Measurements from ENCODE around the gene GLT1D1.

GLT1D1 gene

GRCh38 chr12:128859311-128859710 is 6.0 kb downstream of the GLT1D1 start:
- no peaks in the 10 kb centered on the region for H3K36me3 Mint-ChIP-seq
- no peaks in the 10 kb centered on the region for H3K9me3 Mint-ChIP-seq (ENCODE audit: low read depth)
- H3K27ac Mint-ChIP-seq = no peak overlapping the region
- no peak overlapping the region for H3K4me3 Mint-ChIP-seq
- H3K4me1 Mint-ChIP-seq (ENCODE audit: low read depth) = no peaks in the 10 kb centered on the region
- H3K27me3 Mint-ChIP-seq = peaks cover 13% of the 10 kb centered on the region

DNA sequence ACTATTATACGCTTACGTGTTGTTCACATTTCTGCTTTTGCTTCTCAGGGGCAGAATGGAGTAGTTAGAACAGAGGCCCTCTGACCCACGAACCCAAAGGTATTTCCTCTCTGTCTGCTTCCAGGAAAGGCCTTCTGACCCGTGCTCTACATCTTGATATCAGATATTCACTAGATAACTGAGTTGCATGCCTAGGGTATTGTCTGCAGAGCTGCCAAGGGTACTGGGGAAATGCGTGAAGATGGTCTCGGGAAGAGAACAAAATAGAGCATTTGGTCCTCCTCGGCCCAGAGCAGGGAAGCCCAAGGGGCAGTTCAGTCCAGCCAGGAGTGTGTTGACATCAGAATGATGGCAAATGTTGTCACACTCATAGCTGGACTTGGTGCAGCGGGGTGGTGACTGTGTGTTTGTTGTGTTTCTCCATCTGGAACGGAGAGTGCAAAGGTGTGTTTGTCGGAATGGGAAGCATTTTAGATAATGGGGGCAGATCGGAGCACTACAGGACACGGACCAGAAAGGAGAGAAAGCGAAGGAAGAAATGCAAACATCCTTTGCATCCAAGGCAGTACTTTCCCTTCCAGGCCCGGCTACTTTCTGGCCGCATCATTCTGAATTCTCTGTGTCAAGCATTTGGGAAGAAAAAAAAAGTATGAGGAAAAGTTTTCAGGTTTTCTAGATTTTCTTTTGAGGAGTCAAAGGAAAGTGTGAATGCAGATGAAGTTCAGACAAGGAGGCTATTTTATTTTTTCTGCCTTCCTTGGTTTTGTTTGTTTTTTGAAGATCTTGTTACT is 8.1 kb downstream of the GLT1D1 start:
- no peaks in the 10 kb centered on the region for H3K4me1 Mint-ChIP-seq (ENCODE audit: low read depth)
- no peak overlapping the region for H3K4me3 Mint-ChIP-seq
- no peaks in the 10 kb centered on the region for H3K9me3 Mint-ChIP-seq (ENCODE audit: low read depth)
- H3K27ac Mint-ChIP-seq = no peak overlapping the region
- H3K36me3 Mint-ChIP-seq = no peaks in the 10 kb centered on the region
- H3K27me3 Mint-ChIP-seq = peaks cover 5% of the 10 kb centered on the region

DNA sequence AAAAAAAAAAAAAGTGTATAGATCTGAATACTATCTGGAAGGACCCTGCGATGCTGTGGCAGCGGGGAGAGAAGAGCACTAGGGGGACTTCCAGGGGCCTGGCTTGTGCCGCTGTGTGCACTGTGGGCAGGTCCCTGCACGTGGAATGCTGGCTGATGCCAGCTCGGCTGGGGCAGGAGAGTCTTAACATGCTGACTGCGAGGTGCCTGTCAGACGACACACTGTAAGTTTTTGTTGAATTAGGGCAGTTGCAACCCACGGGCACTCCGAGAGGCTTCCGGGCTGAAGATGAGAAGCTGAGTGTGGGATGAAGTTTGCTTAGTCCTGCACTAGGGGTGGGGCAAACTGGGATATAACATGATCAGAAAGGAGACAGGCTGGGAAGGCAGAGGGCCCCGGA is 10.7 kb downstream of the GLT1D1 start:
- H3K27ac Mint-ChIP-seq = no peak overlapping the region

DNA sequence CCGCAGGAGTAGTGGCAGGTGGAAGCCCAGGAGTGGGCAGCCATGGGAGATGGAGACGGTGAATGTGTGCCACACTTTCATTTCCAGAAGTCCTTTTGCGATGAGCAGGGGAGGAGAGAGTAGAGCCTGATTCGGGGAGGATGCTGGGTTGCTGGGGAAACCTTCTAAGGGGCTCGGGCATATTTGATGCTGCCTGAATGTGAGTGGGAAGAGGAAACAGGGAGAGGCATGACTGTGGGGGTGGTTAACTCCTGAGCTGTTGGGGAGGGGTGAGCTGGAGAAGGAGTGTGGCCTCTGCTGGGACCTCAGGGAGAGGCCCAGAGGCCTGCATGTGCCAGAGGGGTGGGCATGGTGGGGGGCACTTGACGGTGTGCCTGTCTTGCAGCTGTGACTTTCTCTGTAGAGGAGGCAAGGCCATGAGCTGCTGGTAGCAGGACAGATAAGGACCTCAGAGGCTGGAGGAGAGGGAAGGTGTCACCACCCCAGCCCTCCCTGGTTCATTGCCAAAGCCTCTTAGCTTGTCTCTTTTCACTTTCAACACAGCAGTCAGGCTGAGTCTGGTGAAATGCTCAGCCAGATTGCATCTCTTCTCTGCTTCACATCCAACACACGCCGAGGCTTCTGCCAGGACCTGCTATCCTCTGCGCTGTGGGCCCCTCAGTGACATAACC is 11.4 kb downstream of the GLT1D1 start:
- H3K27me3 Mint-ChIP-seq = peaks cover 3% of the 10 kb centered on the region
- no peaks in the 10 kb centered on the region for H3K4me1 Mint-ChIP-seq (ENCODE audit: low read depth)
- no peaks in the 10 kb centered on the region for H3K36me3 Mint-ChIP-seq
- H3K4me3 Mint-ChIP-seq = no peak overlapping the region
- H3K9me3 Mint-ChIP-seq (ENCODE audit: low read depth) = no peaks in the 10 kb centered on the region
- no peak overlapping the region for H3K27ac Mint-ChIP-seq

More for the DNA sequence above, 10.7 kb downstream of the GLT1D1 start:
- Mint-ChIP-seq H3K36me3 (no peaks in the 10 kb centered on the region), H3K9me3 (ENCODE audit: low read depth) (no peaks in the 10 kb centered on the region), H3K4me1 (ENCODE audit: low read depth) (no peaks in the 10 kb centered on the region), H3K4me3 (no peak overlapping the region), H3K27me3 (peaks cover 4% of the 10 kb centered on the region)

GRCh38 chr12:128867466-128867865 is 14.2 kb downstream of the GLT1D1 start:
- Mint-ChIP-seq H3K4me1 (ENCODE audit: low read depth) (no peaks in the 10 kb centered on the region), H3K4me3 (no peak overlapping the region), H3K9me3 (ENCODE audit: low read depth) (no peaks in the 10 kb centered on the region), H3K27me3 (no peaks in the 10 kb centered on the region), H3K27ac (no peak overlapping the region), H3K36me3 (no peaks in the 10 kb centered on the region)

DNA sequence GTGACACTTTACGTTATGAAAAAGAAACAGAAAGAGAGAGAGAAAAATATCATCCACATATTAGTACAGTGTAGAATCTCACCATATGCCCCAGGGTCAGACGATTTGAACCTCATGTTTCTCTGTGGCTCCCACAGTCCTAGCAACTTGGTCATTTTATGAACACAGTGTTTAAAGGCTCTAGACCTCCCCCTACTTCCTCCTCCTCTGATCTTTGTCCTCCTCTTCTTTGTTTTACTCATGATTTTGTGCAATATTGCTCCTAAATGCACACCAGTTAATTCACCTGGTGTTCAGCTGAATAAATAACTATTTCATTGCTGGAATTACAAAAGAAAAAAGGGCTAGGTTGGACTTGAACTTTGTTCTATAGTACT is 18.2 kb downstream of the GLT1D1 start:
- no peaks in the 10 kb centered on the region for H3K4me1 Mint-ChIP-seq (ENCODE audit: low read depth)

GRCh38 chr12:128872303-128872702 is 19.0 kb downstream of the GLT1D1 start:
- H3K27ac Mint-ChIP-seq = no peak overlapping the region
- H3K4me1 Mint-ChIP-seq (ENCODE audit: low read depth) = no peaks in the 10 kb centered on the region
- H3K36me3 Mint-ChIP-seq = no peaks in the 10 kb centered on the region
- no peak overlapping the region for H3K4me3 Mint-ChIP-seq
- peaks cover 9% of the 10 kb centered on the region for H3K9me3 Mint-ChIP-seq (ENCODE audit: low read depth)
- peaks cover 5% of the 10 kb centered on the region for H3K27me3 Mint-ChIP-seq

More for the DNA sequence above, 18.2 kb downstream of the GLT1D1 start:
- Mint-ChIP-seq H3K27ac (no peak overlapping the region), H3K36me3 (no peaks in the 10 kb centered on the region), H3K9me3 (ENCODE audit: low read depth) (peaks cover 9% of the 10 kb centered on the region), H3K4me3 (no peak overlapping the region), H3K27me3 (peaks cover 5% of the 10 kb centered on the region)

DNA sequence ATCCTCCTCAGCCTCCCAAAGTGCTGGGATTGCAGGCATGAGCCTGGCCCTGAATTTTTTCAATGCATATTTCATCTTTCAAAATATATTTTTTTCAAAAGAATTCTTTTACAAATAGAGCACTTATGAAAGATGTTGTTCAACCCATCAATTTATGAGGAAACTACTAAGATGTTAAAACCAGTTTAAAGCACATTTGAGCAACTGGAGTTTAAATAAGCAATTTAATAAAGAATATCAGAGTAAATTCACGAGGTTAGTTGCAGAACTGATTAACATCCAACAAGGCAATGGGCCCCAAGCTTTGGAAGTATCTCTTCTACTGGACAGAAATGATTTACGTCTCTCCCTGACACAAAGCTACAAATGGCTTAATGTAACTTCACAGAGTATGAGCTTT is 23.3 kb downstream of the GLT1D1 start:
- no peak overlapping the region for H3K4me3 Mint-ChIP-seq
- no peak overlapping the region for H3K27ac Mint-ChIP-seq
- H3K36me3 Mint-ChIP-seq = no peaks in the 10 kb centered on the region
- peaks cover 7% of the 10 kb centered on the region for H3K27me3 Mint-ChIP-seq
- H3K4me1 Mint-ChIP-seq (ENCODE audit: low read depth) = no peaks in the 10 kb centered on the region
- peaks cover 19% of the 10 kb centered on the region for H3K9me3 Mint-ChIP-seq (ENCODE audit: low read depth)

DNA sequence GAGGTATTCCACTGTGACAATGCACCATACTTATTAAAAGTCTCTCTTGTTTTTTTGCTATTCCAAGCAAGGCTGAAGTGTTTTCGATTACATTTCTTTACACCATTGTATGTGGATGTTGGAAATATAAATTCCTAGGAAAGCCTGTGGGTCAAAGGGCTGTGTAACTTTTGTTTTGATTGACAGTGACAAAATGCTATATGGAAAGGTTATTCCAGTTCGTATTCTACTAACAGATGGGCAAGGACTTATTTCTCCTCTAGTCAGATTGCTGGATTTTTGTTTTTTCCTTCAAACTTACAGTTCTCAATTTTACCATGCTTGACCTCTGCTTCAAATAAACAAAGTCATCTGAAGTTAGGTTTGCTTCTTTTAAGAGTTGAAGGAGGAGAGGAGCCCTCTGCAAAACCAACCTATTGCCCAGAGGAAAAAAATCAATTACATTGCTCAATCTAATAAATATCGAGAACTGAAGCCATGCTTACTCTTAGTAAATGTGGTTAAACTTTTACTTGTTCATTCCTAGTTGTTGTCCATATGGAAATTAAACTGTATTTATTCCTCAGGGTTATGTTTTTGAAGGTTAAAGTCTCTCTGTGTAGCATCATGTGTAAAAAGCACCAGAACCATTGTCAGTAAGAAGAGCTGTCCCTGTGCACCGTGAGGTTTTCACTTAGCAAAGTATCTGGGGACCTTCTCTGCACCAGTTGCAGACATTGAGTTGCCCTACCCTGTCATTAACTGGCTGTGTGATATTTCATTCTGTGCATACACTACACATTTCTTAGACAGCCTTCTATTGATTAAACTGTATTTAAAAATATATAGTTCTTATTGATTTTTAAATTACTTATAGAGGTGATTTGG is 26.9 kb downstream of the GLT1D1 start:
- Mint-ChIP-seq H3K27ac (no peak overlapping the region), H3K4me1 (ENCODE audit: low read depth) (no peaks in the 10 kb centered on the region), H3K9me3 (ENCODE audit: low read depth) (peaks cover 14% of the 10 kb centered on the region), H3K27me3 (peaks cover 3% of the 10 kb centered on the region), H3K4me3 (no peak overlapping the region), H3K36me3 (no peaks in the 10 kb centered on the region)

DNA sequence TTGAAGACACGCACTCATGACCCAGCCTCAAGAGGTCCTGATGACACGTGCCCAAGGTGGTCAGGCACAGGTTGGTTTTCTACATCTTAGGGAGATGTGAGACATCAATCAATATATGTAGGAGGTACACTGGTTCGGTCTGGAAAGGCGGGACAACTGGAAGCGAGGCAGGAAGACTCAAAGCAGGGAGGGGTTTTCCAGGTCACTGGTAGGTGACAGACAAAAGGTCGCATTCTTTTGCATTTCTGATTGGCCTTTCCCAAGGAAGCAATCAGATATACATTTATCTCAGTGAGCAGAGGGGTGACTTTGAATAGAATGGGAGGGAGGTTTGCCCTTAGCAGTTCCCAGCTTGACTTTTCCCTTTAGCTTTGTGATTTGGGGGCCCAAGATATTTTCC is 38.6 kb downstream of the GLT1D1 start:
- H3K27me3 Mint-ChIP-seq = no peaks in the 10 kb centered on the region
- no peak overlapping the region for H3K27ac Mint-ChIP-seq
- no peaks in the 10 kb centered on the region for H3K4me1 Mint-ChIP-seq (ENCODE audit: low read depth)
- no peaks in the 10 kb centered on the region for H3K9me3 Mint-ChIP-seq (ENCODE audit: low read depth)
- H3K4me3 Mint-ChIP-seq = no peak overlapping the region
- H3K36me3 Mint-ChIP-seq = no peaks in the 10 kb centered on the region

DNA sequence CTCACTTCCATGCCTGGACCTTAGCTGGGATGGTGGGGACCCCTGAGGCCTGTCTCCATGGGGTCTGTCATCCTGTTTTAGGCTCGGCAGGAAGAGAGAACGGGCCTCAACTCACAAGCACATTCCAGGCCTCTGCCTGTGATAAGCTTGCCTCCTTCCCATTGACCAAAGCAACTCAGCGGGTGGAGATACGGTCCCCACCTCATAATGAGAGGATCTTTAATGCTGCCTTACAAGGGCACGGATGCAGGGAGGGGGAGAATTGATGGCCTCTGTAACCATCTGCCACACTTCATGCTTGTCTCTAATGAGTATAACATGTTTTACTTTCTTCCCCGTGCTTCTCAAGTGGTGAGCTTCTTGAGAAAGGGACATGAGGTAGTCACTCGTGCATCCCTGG is 50.0 kb downstream of the GLT1D1 start:
- Mint-ChIP-seq H3K9me3 (ENCODE audit: low read depth) (no peaks in the 10 kb centered on the region), H3K4me3 (no peak overlapping the region), H3K27ac (no peak overlapping the region), H3K27me3 (no peaks in the 10 kb centered on the region), H3K36me3 (no peaks in the 10 kb centered on the region), H3K4me1 (ENCODE audit: low read depth) (no peaks in the 10 kb centered on the region)

DNA sequence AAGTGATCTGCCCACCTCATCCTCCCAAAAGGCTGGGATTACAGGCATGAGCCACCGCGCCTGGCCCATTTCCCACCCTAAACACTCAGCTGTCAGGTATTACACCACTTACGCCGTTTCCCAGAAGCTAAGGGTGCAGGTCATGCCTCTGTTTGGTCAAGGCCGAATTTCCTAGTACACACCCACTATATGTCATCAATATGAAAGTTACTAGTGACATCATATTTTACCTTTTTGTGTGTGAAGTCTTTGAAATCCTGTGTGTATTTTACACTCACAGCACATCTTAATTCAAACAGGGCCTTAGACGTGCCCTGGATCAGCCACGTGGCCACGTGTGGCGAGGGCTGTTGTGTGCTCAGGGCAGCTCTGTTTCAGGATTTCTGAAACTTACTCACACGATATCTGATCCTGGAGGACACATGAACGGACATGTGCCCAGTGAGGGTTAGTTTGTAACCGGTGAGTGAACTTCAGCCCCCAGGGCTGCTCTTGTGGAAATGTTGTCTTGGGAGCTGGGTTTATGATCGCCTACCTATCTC is 51.8 kb downstream of the GLT1D1 start:
- Mint-ChIP-seq H3K27me3 (no peaks in the 10 kb centered on the region), H3K4me1 (ENCODE audit: low read depth) (no peaks in the 10 kb centered on the region), H3K27ac (no peak overlapping the region), H3K9me3 (ENCODE audit: low read depth) (no peaks in the 10 kb centered on the region), H3K36me3 (no peaks in the 10 kb centered on the region), H3K4me3 (no peak overlapping the region)

DNA sequence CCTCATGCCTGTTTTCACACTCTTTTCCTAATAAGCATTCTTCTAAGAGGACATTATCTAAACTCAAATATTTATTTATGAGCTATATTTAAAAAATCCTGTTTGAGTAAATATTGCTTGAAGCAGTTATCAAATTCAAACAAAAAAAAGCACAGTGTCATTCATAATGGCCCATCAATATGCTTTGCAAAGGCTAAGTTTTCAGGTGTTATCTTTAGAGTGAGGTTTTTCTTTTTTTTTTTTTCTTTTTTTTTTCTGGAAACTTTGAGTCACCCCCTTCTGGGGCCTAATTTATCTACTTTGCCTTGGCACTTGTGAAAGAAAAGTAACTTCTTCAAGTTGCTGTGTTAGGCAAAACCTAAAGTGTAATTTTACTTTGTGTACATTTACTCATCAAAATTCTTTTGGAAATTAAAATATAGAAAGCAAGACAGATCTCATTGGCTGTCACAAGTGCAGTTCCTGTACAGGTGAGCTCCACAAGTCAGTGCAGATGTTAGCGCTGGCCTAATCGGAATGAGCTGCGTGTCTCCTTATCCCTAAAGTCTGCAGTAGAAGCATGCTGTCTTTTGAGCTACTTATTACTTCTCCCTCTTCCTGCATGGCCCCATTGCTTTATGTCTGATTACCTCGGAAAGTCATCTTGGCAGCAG is 53.3 kb downstream of the GLT1D1 start:
- no peaks in the 10 kb centered on the region for H3K27me3 Mint-ChIP-seq
- H3K27ac Mint-ChIP-seq = no peak overlapping the region
- H3K9me3 Mint-ChIP-seq (ENCODE audit: low read depth) = no peaks in the 10 kb centered on the region
- no peaks in the 10 kb centered on the region for H3K36me3 Mint-ChIP-seq
- no peak overlapping the region for H3K4me3 Mint-ChIP-seq
- no peaks in the 10 kb centered on the region for H3K4me1 Mint-ChIP-seq (ENCODE audit: low read depth)

DNA sequence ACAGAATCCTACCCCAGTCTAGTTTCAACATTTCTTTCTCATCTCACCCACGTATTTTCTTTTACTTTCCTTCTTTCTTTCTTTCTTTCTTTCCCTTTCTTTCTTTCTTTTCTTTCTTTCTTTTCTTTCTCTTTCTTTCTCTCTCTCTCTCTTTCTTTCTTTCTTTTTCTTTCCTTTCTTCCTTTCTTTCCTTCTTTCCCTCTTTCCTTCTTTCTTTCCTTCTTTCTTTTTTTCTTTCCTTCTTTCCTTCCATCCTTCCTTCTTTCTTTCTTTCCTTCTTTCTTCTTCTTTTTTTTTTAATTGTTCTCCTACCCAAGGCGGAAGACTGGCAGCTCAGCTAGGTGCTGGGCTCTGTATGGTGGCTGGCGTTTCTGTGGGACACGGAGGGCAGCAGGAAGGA is 55.0 kb downstream of the GLT1D1 start:
- Mint-ChIP-seq H3K36me3 (no peaks in the 10 kb centered on the region), H3K4me3 (no peak overlapping the region), H3K4me1 (ENCODE audit: low read depth) (no peaks in the 10 kb centered on the region), H3K9me3 (ENCODE audit: low read depth) (no peaks in the 10 kb centered on the region), H3K27ac (no peak overlapping the region), H3K27me3 (no peaks in the 10 kb centered on the region)

Measured in activated naive CD8-positive, alpha-beta T cell (primary cell).